Inflammatory macrophage (primary cell): ENCODE data around the gene ARMH4.

Experiments
- DNase-seq, 2 donors: peaks; one replicate each; pipeline ENCODE4 v3.0.0-alpha.2; 2020 to 2022

ARMH4 gene

DNA sequence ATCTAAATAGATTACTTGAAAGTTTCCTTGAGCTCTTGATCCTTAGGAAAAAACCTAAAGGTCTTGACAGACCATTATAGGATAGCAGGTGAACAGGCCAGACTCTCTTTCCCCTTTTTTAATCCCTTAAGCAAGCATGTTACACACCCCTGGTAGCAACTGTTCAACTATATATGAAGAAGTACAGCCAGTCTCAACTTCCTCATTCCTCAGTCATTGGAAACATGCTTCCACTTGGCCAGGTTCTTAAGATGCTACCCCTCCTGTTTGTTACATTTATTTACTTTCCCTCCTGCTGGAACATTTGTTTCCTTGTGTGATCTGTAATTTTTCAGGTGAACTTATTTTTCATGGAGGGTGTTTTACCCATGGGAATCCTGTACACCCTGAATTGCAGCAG, 124.1 kb downstream of the ARMH4 start:
- DNase-seq, result no peak

DNA sequence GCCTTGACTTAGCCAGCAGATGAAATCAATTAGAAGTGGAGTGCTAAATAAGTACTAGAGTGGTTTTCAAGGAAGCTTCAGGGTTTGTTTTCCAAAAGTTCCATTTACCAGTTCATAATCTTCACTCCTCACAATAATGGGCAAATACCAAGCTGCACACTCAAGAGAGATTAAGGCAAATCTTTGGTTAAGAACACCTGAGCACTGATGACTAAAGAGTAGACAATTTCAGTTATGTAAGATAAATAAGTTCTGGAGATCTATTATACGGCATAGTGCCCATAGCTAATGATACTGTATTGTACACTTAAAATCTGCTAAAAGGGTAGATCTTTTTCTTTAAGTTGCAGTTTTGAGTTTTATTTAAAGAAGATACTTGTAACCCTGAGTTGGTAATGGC, 125.0 kb downstream of the ARMH4 start:
- DNase-seq, result no peak

DNA sequence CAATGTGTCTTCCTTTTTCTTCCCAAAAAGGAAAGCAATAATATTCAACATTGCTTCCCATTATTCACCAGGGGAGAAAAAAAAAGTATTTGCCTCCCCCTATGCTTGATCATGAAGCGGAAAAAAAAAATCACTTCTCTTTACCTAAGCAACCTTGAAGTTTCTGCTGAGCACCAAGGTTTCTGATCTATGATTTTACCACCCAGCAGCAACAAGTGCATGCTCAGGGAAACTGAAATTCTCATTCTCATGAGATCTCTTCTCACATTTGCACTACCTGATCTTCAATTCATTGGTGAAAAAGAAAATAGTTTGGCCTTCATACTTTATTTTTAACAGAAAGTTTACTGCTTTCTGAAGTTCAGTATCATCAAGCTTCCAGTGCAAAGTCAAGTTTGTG, 125.8 kb downstream of the ARMH4 start:
- DNase-seq, result no peak

DNA sequence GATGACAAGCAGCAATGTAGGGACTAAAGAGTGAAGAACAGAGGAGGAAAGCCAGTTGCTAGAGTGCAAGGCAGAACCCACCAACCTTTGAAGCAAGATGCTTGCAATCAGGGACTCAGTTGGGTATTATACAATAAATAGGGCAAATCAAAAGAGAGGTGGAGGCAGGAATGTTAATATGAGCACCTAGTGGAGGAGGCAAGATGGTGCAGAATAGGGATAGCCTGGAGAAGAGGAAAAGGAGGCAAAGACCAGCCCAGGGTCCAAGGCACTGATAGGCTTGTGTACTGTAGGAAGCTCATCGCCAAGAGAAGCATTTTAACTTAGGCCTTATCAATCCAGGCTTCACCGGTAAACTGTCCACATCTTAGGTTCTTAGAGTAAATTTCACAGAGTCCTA, 137.2 kb downstream of the ARMH4 start:
- DNase-seq, result no peak

DNA sequence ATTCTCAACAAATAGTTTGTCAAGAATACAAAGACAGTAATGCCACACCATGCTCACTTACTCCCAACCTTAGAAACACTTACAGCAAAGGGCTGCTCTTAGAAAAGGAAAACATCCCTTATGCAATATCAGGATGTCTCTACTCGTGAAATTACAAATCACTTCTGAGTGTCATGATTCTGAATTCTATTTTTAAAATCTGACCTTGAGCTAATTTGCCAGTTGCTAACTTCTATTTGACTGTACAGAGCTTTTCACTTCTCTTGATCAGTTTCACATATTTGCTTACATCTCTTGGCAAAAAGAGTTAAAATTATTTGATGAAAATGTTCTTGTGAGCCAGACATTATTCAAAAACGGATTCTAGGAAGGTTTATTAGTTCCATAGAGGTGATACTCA, 149.4 kb downstream of the ARMH4 start:
- no peak for DNase-seq

DNA sequence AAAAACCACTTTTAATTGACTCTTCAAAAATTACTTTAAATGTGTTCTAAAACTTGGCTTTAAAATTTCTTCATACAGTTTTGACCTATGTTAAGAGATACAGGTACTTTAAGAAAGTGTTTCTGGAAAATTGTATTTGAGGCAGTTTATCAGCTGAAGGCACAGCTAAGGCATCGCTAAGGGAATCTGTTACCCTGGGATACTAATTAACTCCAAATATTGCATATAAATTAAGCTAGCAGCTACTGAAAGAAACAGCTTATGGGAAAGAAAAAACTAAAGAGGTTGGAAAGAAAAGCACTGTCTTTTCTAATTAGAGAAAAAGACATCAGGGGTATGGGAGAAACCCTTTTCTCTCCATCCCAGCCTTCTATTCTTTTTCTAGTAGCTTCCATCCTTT, 152.0 kb downstream of the ARMH4 start:
- no peak for DNase-seq

DNA sequence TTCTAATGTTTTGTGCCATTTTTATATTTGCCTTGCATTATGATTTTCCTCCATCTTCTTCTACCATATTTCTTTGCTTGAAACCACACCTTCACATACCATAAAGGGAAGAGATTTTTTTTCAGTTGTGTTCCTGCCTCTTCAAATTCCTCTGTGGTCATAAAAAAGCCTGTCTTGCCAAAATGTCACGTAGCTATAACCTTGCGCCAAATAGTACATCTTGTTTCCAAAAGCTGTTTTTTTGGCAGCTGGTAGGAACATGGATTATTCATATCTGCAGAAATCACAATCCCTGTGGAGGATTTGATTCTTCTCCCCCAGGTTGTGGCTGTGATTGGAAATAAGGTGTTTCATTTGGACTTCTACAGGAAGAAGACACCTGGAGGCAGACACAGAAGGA, 152.5 kb downstream of the ARMH4 start:
- DNase-seq, result no peak

DNA sequence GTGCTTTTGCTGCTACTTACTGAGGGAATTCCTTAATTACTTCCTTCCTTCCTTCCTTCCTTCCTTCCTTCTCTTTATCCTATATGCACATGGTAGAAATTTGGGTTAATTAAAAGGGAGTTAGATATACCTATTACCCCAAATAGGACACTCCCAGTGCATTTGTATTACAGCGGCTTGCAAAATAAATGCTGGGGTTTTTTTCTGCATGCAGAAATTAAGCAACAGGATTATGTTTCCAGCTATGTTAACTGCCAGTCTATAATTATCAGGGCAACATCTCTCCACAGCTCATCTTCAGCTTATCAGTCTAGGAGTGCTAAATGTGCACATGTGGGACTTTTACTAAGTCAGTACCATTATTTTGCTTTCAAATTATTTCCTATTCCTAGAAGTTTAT, 153.2 kb downstream of the ARMH4 start:
- no peak for DNase-seq

DNA sequence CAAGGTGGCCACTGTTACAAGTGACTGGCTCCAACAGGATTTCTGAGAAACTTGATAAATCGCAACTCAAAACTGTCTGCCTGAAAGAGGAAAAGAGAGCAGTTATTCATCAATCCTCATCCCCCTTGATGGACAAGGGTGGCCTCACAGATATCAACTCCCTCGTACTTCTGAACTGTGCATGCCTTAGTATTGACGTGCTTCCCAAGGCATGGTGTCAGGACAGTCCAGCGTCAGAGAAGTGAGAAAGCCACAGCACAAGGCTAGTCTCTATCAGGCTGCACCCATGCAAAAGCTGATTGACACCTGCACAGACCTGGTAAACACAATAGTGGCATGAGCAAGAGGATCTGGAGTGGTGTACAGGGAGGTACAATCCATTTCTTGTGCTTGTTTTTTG, 160.7 kb downstream of the ARMH4 start:
- DNase-seq, result no peak

DNA sequence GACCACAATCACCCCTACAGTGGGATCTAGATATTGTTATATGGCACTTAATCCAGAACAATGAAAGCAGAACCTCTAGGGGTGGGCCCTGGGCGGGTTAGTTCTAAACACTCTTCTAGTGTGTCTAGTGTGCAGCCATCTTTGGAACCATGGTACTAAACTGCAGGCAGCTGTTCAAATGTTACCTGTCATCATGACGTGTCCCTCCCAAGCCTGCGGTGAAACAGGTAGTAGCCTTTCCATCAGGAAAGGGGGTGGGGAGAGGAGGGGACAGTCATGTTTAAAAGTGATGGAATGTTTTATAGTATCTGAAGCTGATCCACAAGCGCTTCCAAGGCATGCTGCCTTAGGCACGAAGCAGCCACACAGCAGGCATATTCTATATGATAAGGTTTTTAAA, 163.6 kb downstream of the ARMH4 start:
- no peak for DNase-seq

DNA sequence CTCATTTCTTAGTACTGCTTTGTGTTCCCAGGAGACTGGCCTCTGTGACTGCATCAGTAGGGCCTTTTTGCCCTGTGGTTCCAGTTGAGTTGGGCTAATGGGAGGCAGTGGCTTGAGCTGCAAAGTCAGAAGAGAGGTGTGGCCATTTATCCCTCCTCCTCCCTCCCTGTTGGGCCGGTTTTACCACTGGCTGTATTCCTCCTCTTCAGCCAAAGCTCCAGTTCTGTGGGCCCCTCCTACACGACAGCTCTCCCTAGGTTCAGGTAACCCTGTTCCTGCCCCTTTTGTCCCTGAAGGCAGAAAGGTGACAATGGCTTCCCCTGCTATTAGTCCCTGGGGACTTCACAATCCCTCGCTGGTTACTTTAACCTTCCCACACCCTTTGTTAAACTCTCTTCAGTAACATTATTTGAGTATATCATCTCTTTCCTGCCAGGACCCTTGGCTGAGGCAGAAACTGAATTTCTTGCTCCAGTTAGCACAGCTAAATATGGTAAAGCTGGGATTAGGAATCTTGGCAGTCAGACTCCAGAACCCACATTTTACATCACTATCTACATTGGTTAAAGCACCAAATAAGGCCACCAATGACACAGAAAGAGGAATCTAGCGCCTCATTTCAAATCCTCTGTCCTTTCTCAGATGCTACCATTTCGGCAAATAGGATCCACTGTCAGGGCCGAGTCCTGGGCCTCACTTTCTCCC, 164.3 kb downstream of the ARMH4 start:
- no peak for DNase-seq

DNA sequence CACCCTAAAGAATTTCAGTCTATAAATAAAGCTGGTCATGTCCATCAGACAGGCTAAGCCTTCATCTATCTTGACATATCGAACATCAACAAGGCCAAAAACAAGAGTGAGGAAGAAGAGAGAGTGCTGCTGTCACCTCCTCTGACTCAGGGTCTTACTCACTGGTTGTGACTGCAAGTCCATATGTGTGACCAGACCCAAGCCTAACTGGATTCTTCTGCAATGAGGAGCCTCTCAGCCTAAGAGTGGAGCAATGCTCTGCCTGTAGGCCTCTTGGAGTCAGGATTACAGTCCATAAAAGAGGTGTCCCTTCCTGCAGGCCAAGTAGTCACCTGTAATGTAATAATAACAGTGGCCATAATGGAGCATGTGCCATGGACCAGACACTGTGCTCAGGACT, 165.0 kb downstream of the ARMH4 start:
- no peak for DNase-seq

DNA sequence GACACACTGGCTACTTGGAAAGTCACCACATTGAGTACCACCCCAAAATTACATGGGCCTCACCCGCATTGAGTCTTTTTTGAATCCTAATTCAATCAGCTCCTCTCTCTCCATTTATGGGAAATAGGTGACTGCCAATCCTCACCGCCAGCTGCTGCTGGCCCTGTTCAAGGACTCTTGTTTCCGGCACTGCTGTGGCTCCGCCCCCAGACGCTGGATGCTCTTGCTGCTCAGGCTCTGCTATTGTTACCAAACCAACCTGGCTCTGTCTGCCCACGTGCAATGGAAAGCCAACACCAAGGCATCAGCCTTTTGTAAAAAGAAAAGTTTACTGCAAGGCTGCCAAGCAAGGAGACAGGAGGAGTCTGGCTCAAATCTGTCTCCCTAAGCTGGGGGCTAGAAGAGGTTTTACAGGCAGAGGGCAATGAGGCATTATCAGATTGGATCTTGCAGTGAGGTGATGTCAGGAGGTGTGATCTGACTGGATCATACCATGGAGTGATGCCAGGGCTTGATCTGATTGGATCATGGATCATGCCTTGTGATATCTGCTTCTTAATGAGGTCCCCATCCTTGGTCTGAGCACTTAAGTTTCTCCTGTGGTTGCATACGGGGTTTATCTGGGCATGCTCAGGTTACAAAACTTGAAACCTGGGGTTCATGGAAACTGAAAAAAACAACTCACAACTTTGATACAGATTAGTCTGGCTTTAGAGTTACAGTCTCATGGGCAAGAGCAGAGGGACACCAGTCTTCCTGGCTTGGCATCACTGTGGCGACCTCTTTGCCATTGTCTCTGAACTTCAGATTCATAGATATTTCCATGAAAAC, 169.0 kb downstream of the ARMH4 start:
- no peak for DNase-seq

DNA sequence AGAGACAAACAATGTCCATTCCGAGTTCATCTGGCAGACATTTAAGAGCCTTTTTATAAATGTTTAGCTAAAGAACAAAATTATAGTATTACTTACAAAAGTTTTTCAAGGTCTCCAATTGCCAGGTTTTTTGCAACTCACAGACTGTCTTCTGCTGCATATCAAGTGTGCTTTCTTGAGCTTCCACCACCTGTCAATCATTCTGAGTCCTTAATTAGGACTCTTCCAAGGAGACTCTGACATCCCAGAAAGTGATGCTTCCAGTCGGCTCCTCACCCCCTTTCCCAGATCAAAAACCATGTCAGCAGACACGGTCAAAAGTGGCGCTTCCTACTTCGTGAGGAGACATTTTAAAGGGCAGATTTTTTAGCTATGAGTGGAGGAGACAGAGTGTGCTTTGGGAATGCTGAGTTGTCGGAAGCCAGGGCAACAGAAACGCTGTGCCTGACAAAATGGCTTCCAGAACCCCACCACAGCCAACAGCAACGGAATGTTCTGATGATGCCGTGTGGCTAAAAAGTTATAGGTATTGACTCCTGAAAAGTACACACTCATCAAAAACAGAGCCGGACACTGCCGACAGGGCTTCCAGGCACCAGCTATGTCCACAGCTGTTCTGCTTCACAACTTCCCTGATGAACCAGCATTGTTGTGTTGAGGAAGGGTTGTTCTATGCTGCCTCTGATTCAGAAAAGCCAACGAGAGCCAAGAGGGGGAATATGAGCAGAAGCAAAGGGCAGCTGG, 170.0 kb downstream of the ARMH4 start:
- DNase-seq, result no peak

DNA sequence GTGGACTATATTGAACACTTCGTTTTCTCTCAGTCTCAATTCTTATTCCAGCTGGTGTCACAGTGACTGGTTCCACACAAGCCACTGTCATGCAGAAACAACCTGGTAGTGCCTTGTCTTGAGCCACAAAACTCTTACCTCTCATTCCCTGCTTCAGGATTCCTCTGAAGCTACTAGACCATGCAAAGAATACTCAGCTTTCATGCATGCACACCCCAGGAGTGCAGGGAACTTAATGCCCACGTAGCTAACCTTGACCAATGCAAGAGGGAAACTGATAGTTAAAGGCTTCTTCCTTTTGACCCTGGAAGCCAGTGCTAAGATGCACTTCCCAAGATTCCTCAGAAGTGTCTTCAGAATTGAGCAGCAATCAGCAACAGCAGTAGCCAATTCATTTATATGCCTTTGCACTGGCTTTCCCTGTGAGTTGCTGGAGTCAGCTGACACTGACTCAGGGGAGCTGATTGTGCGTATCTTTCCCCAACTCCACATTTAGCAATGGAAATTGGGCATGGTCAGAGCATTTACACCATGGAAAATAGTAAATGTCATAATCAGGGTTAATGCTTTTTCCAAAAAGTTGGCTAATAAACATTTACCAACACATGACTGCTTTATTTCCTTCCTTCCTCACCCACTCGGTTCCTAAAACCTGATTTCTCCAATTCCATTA, 172.5 kb downstream of the ARMH4 start:
- no peak for DNase-seq

DNA sequence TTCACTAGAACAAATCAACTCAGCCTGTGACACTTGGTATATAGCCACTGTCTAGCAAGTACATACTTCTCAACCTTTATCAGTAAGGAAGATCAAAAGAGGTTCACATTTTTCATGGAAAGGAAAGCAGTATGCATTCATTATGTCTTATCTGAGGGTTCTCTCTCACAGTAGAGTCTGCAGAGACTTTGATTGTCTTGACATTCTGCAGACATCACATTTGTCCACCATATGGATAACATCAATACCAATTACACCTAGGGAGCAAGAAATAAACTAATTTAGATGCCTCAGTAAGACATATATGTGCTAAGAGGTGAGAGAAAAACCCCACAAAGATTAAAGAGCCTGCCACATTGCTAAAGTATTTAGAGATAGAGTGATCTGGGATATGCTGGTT, 175.3 kb downstream of the ARMH4 start:
- no peak for DNase-seq

DNA sequence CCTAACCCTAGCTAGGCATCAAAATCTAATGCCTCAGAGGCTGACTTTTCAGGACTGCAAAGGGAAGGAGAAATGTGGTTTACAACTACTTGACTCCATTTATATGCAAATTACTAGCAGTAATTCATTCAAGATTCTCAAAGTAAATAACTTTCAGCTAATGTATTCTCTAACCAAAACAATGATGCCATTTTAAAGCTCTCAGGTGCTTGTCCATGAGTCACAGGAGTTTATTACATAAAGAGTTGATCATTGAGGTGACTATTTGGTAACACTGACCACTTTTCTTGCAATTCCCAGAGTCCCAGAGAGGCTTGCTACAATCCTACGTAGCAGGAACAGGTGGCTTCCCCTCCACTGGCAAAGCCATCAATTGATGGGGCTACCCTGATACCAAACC, 177.1 kb downstream of the ARMH4 start:
- DNase-seq, result no peak

DNA sequence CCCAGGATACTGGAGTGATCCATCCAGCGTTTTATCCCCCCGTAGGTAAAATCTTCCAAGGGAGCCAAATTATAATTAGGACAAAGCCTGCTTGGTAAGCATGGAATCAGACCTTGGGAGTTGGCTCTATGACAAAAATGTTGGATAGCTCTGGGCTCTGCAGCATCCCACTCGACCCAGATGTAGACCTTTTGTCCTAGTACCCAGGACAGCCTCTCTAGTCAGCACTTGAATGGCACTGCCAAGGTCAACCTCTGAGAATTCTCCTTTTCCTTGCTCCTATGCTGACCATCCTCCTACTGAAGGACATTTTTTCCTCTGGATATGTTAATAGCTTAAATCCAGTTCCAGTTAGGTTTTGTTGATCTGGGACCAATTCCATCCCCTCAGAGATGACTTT, 181.4 kb downstream of the ARMH4 start:
- DNase-seq, result no peak

DNA sequence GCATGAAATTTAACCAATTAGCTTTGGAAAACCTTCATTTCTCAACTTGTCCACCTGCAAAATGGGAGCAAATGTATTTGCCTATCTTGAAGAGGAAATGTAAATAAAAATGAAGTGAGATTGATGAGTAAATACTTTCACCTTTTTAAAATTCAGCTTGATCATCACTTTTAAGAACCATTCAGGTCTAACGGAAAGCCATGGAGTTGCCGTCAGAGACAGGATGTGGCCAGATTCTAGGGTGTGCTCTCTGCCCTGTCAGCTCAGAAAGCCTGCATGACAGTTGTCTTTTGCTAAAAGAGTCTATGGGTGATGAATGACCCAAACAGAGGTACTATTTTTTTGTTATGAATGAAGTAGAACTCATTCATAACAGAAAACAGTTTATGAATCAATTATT, 181.8 kb downstream of the ARMH4 start:
- no peak for DNase-seq

DNA sequence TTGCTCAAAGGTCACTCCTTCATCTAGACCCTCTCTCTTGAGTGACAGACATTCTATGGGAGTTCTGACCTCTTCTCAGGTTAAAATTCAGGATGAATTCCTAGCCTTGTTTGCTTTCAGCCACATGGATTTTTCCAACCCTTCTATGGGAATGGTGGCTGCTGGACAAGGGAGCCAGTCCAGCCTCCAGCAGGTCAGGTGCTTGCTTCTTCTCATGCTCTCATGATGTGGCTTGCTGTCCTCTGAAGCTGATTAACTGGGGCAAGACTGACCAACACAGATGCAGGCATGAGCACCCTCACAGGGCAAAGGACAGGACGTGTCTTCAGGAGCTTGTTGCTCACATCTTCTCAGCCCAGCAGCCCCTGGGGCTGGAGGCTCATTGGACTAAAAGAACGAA, 188.9 kb downstream of the ARMH4 start:
- no peak for DNase-seq

DNA sequence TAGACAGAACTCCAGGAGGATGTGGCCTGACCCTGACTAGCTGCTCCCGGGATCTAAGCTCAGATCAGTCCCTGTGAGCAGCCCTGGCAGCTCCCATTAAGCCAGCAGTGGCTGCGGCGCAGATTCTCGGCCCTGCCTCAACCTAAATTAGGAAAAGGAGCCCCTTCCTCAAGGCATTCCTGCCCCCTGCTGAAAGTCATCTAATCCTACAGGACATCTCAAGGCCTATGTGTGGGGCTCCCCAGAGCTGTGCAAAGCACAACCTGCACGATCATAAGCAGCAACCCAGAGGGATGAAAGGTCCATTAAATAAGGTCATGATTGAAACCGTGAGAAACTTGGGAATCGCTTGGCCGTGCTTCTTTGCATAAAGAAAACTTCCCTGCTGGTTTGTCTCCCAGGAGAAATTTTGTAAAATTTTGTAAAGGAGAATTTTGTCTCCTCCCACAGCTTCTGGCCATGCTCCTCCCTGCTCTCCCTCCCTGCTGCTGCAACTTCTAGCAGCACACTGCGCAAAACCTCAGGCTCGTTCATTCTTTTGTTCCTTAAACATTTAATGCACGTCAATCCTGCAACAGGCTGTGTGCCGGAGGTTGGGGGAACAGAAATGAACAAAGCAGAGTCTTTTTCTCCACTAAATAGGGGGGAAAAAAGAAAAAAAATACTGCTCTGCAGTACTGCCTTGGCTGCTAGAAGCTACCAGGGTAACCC, 189.5 kb downstream of the ARMH4 start:
- DNase-seq, result no peak

DNA sequence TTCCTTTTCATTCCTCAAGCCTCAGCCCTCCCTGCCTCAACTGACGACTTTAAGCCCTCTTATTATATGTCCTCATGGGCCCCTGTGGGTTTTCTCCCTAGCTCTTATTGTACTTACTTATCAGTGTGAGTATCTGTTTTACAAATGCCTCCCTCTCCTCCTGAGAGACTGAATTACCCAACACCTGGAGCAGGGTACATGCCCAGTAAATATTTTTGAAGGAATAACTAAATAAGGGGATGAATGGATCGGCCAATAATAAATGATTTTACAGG, 190.3 kb downstream of the ARMH4 start:
- no peak for DNase-seq
